PFSK-1 (cell line): ENCODE results near the gene ST8SIA4.

Source experiments
- POLR2AphosphoS5 ChIP-seq: IDR thresholded peaks from 2 replicates; pipeline ENCODE4 v1.6.1; 2012; ENCODE audit warnings: low read depth, mild to moderate bottlenecking, control low read depth, low read length, moderate library complexity
- SIN3A ChIP-seq: IDR thresholded peaks from 2 replicates; pipeline ENCODE4 v1.6.1; 2012; ENCODE audit warnings: mild to moderate bottlenecking, low read length, moderate library complexity, borderline replicate concordance; ENCODE audit not compliant: insufficient read depth
- TAF1 ChIP-seq: IDR thresholded peaks from 2 replicates; pipeline ENCODE4 v1.6.1; 2012; ENCODE audit warnings: low read length, control low read depth, borderline replicate concordance; ENCODE audit not compliant: insufficient read depth

DNA sequence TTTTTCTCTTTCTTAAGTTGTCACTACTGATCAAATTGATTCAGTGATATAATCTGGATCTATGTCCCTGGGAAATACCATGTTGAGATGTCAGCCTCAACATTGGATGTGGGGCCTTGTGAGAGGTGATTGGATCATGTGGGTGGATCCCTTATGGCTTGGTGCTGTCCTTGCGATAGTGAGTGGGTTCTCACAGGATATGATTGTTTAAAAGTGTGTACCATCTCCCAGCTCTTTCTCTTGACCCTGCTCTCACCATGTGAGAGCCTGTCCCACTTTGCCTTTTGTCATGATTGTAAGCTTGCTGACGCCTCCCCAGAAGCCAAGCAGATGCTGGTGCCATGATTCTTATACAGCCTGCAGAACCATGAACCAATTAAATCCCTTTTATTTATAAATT lies 68.6 kb downstream of the ST8SIA4 start:
- TF ChIP-seq SIN3A: no peak
- TF ChIP-seq POLR2AphosphoS5: no peak
- TF ChIP-seq TAF1: no peak
